ENCODE measurements around the gene GPX4. TPM values are rescaled to one million over a fixed set of nuclear protein-coding genes. Genes with fewer than 3 reads are reported as not detected.

GPX4 gene
- total RNA-seq, 1 experiment from 2014 or later: 251 TPM

GRCh38 chr19:1150333-1151036 is 46.7 kb downstream of the GPX4 start:
- H3K27me3 Mint-ChIP-seq (ENCODE audit: unreplicated experiment): no peaks in the 10 kb centered on the region
- H3K4me3 Mint-ChIP-seq (ENCODE audit: low read depth, unreplicated experiment): no peak overlapping the region
- CTCF ChIA-PET: no interaction called here
- H3K9me3 Mint-ChIP-seq (ENCODE audit: low read depth, unreplicated experiment): no peaks in the 10 kb centered on the region
- DNase-seq: no peak
- no TSS peak for BruUV-seq (replicated peaks)
- H3K4me1 Mint-ChIP-seq (ENCODE audit: low read depth, unreplicated experiment): no peaks in the 10 kb centered on the region
- intact Hi-C loops (cut with micrococcal nuclease; ENCODE audit: unreplicated experiment): no loop called here
- no peak for TF ChIP-seq CTCF (IDR thresholded peaks at IDR 0.05; ENCODE audit: unreplicated experiment)
- H3K36me3 Mint-ChIP-seq (ENCODE audit: insufficient read depth, unreplicated experiment): peaks cover 32% of the 10 kb centered on the region
- no peak overlapping the region for H3K27ac Mint-ChIP-seq (ENCODE audit: unreplicated experiment)

GRCh38 chr19:1151037-1151724 is 47.4 kb downstream of the GPX4 start:
- no peaks in the 10 kb centered on the region for H3K4me1 Mint-ChIP-seq (ENCODE audit: low read depth, unreplicated experiment)
- no peaks in the 10 kb centered on the region for H3K9me3 Mint-ChIP-seq (ENCODE audit: low read depth, unreplicated experiment)
- CTCF ChIA-PET: no interaction called here
- no peak overlapping the region for H3K4me3 Mint-ChIP-seq (ENCODE audit: low read depth, unreplicated experiment)
- no peak overlapping the region for H3K27ac Mint-ChIP-seq (ENCODE audit: unreplicated experiment)
- no peak for DNase-seq
- peaks cover 28% of the 10 kb centered on the region for H3K36me3 Mint-ChIP-seq (ENCODE audit: insufficient read depth, unreplicated experiment)
- intact Hi-C loops (cut with micrococcal nuclease; ENCODE audit: unreplicated experiment): no loop called here
- H3K27me3 Mint-ChIP-seq (ENCODE audit: unreplicated experiment): no peaks in the 10 kb centered on the region
- no TSS peak for BruUV-seq (replicated peaks)
- TF ChIP-seq CTCF (IDR thresholded peaks at IDR 0.05; ENCODE audit: unreplicated experiment): no peak

GRCh38 chr19:1151917-1152587 is 48.3 kb downstream of the GPX4 start:
- Mint-ChIP-seq H3K27me3 (ENCODE audit: unreplicated experiment) (no peaks in the 10 kb centered on the region), H3K27ac (ENCODE audit: unreplicated experiment) (no peak overlapping the region), H3K9me3 (ENCODE audit: low read depth, unreplicated experiment) (no peaks in the 10 kb centered on the region), H3K4me3 (ENCODE audit: low read depth, unreplicated experiment) (no peak overlapping the region), H3K36me3 (ENCODE audit: insufficient read depth, unreplicated experiment) (peaks cover 28% of the 10 kb centered on the region), H3K4me1 (ENCODE audit: low read depth, unreplicated experiment) (no peaks in the 10 kb centered on the region)
- DNase-seq: no peak
- CTCF ChIA-PET: no interaction called here
- no TSS peak for BruUV-seq (replicated peaks)
- intact Hi-C loops (cut with micrococcal nuclease; ENCODE audit: unreplicated experiment): no loop called here
- no peak for TF ChIP-seq CTCF (IDR thresholded peaks at IDR 0.05; ENCODE audit: unreplicated experiment)

- no peak for DNase-seq
- no TSS peak for BruUV-seq (replicated peaks)
- intact Hi-C loops (cut with micrococcal nuclease; ENCODE audit: unreplicated experiment): no loop called here
- H3K4me3 Mint-ChIP-seq (ENCODE audit: low read depth, unreplicated experiment): no peak overlapping the region
- peaks cover 28% of the 10 kb centered on the region for H3K36me3 Mint-ChIP-seq (ENCODE audit: insufficient read depth, unreplicated experiment)
- no peaks in the 10 kb centered on the region for H3K4me1 Mint-ChIP-seq (ENCODE audit: low read depth, unreplicated experiment)
- no peaks in the 10 kb centered on the region for H3K27me3 Mint-ChIP-seq (ENCODE audit: unreplicated experiment)
- H3K9me3 Mint-ChIP-seq (ENCODE audit: low read depth, unreplicated experiment): no peaks in the 10 kb centered on the region
- TF ChIP-seq CTCF (IDR thresholded peaks at IDR 0.05; ENCODE audit: unreplicated experiment): no peak
- CTCF ChIA-PET: no interaction called here
- no peak overlapping the region for H3K27ac Mint-ChIP-seq (ENCODE audit: unreplicated experiment)
These were observed 50.3 kb downstream of the GPX4 start for GRCh38 chr19:1153891-1154730.
